Measurements from ENCODE around the gene ANKRD66.
"Not testable (repeated sequence)": the region's sequence is repeated elsewhere in the genome, so short reads cannot be mapped to it uniquely, and the experiment has no call there.

Gene ANKRD66

GRCh38 chr6:46757214-46757596 is 10.5 kb downstream of the ANKRD66 start:
- Histone ChIP-seq H3K9ac (ENCODE audit: low read length) (no peak overlapping the region), H3K4me1 (ENCODE audit: control insufficient read depth, insufficient read depth, low read length) (no peaks in the 10 kb centered on the region), H3K4me3 (ENCODE audit: low read length) (no peak overlapping the region), H3K9me3 (ENCODE audit: control insufficient read depth, low read length) (no peaks in the 10 kb centered on the region), H3K36me3 (ENCODE audit: control insufficient read depth, insufficient read depth, low read length) (no peaks in the 10 kb centered on the region), H3K27me3 (ENCODE audit: control insufficient read depth, insufficient read depth, low read length) (no peaks in the 10 kb centered on the region)

GRCh38 chr6:46758960-46759753 is 12.4 kb downstream of the ANKRD66 start:
- H3K27me3 ChIP-seq (ENCODE audit: control insufficient read depth, insufficient read depth, low read length) = no peaks in the 10 kb centered on the region
- H3K36me3 ChIP-seq (ENCODE audit: control insufficient read depth, insufficient read depth, low read length) = no peaks in the 10 kb centered on the region
- no peak overlapping the region for H3K4me3 ChIP-seq (ENCODE audit: low read length)
- H3K9ac ChIP-seq (ENCODE audit: low read length) = no peak overlapping the region
- H3K4me1 ChIP-seq (ENCODE audit: control insufficient read depth, insufficient read depth, low read length) = no peaks in the 10 kb centered on the region
- H3K9me3 ChIP-seq (ENCODE audit: control insufficient read depth, low read length) = no peaks in the 10 kb centered on the region

GRCh38 chr6:46760925-46761324 is 14.2 kb downstream of the ANKRD66 start:
- Histone ChIP-seq H3K4me1 (ENCODE audit: control insufficient read depth, insufficient read depth, low read length) (no peaks in the 10 kb centered on the region), H3K27me3 (ENCODE audit: control insufficient read depth, insufficient read depth, low read length) (no peaks in the 10 kb centered on the region), H3K36me3 (ENCODE audit: control insufficient read depth, insufficient read depth, low read length) (no peaks in the 10 kb centered on the region), H3K4me3 (ENCODE audit: low read length) (no peak overlapping the region), H3K9ac (ENCODE audit: low read length) (no peak overlapping the region), H3K9me3 (ENCODE audit: control insufficient read depth, low read length) (no peaks in the 10 kb centered on the region)

GRCh38 chr6:46763466-46763865 is 16.7 kb downstream of the ANKRD66 start:
- no peaks in the 10 kb centered on the region for H3K4me1 ChIP-seq (ENCODE audit: control insufficient read depth, insufficient read depth, low read length)
- no peak overlapping the region for H3K4me3 ChIP-seq (ENCODE audit: low read length)
- H3K9ac ChIP-seq (ENCODE audit: low read length) = no peak overlapping the region
- H3K9me3 ChIP-seq (ENCODE audit: control insufficient read depth, low read length) = no peaks in the 10 kb centered on the region
- H3K27me3 ChIP-seq (ENCODE audit: control insufficient read depth, insufficient read depth, low read length) = no peaks in the 10 kb centered on the region
- H3K36me3 ChIP-seq (ENCODE audit: control insufficient read depth, insufficient read depth, low read length) = no peaks in the 10 kb centered on the region

GRCh38 chr6:46764280-46764679 is 17.5 kb downstream of the ANKRD66 start:
- not testable (repeated sequence) for H3K4me3 ChIP-seq (ENCODE audit: low read length); H3K9ac ChIP-seq (ENCODE audit: low read length); H3K27me3 ChIP-seq (ENCODE audit: control insufficient read depth, insufficient read depth, low read length); H3K4me1 ChIP-seq (ENCODE audit: control insufficient read depth, insufficient read depth, low read length); H3K36me3 ChIP-seq (ENCODE audit: control insufficient read depth, insufficient read depth, low read length); H3K9me3 ChIP-seq (ENCODE audit: control insufficient read depth, low read length)

GRCh38 chr6:46764961-46765360 is 18.2 kb downstream of the ANKRD66 start:
- Histone ChIP-seq H3K9ac (ENCODE audit: low read length) (no peak overlapping the region), H3K4me1 (ENCODE audit: control insufficient read depth, insufficient read depth, low read length) (no peaks in the 10 kb centered on the region), H3K27me3 (ENCODE audit: control insufficient read depth, insufficient read depth, low read length) (no peaks in the 10 kb centered on the region), H3K36me3 (ENCODE audit: control insufficient read depth, insufficient read depth, low read length) (no peaks in the 10 kb centered on the region), H3K9me3 (ENCODE audit: control insufficient read depth, low read length) (no peaks in the 10 kb centered on the region), H3K4me3 (ENCODE audit: low read length) (no peak overlapping the region)

GRCh38 chr6:46772016-46772415 is 25.3 kb downstream of the ANKRD66 start:
- Histone ChIP-seq H3K9ac (ENCODE audit: low read length) (no peak overlapping the region), H3K27me3 (ENCODE audit: control insufficient read depth, insufficient read depth, low read length) (no peaks in the 10 kb centered on the region), H3K9me3 (ENCODE audit: control insufficient read depth, low read length) (no peaks in the 10 kb centered on the region), H3K36me3 (ENCODE audit: control insufficient read depth, insufficient read depth, low read length) (no peaks in the 10 kb centered on the region), H3K4me1 (ENCODE audit: control insufficient read depth, insufficient read depth, low read length) (no peaks in the 10 kb centered on the region), H3K4me3 (ENCODE audit: low read length) (no peak overlapping the region)

GRCh38 chr6:46772762-46773161 is 26.0 kb downstream of the ANKRD66 start:
- Histone ChIP-seq H3K4me3 (ENCODE audit: low read length) (no peak overlapping the region), H3K27me3 (ENCODE audit: control insufficient read depth, insufficient read depth, low read length) (no peaks in the 10 kb centered on the region), H3K9ac (ENCODE audit: low read length) (no peak overlapping the region), H3K36me3 (ENCODE audit: control insufficient read depth, insufficient read depth, low read length) (no peaks in the 10 kb centered on the region), H3K9me3 (ENCODE audit: control insufficient read depth, low read length) (no peaks in the 10 kb centered on the region), H3K4me1 (ENCODE audit: control insufficient read depth, insufficient read depth, low read length) (no peaks in the 10 kb centered on the region)

GRCh38 chr6:46773201-46773855 is 26.6 kb downstream of the ANKRD66 start:
- H3K36me3 ChIP-seq (ENCODE audit: control insufficient read depth, insufficient read depth, low read length) = no peaks in the 10 kb centered on the region
- no peaks in the 10 kb centered on the region for H3K4me1 ChIP-seq (ENCODE audit: control insufficient read depth, insufficient read depth, low read length)
- H3K27me3 ChIP-seq (ENCODE audit: control insufficient read depth, insufficient read depth, low read length) = no peaks in the 10 kb centered on the region
- H3K9me3 ChIP-seq (ENCODE audit: control insufficient read depth, low read length) = no peaks in the 10 kb centered on the region
- no peak overlapping the region for H3K4me3 ChIP-seq (ENCODE audit: low read length)
- no peak overlapping the region for H3K9ac ChIP-seq (ENCODE audit: low read length)

- H3K36me3 ChIP-seq (ENCODE audit: control insufficient read depth, insufficient read depth, low read length); H3K4me3 ChIP-seq (ENCODE audit: low read length); H3K27me3 ChIP-seq (ENCODE audit: control insufficient read depth, insufficient read depth, low read length); H3K9ac ChIP-seq (ENCODE audit: low read length); H3K9me3 ChIP-seq (ENCODE audit: control insufficient read depth, low read length); H3K4me1 ChIP-seq (ENCODE audit: control insufficient read depth, insufficient read depth, low read length): not testable (repeated sequence)
Measured at GRCh38 chr6:46774736-46775135, 28.0 kb downstream of the ANKRD66 start.

GRCh38 chr6:46776070-46776712 is 29.5 kb downstream of the ANKRD66 start:
- Histone ChIP-seq H3K4me3 (ENCODE audit: low read length) (no peak overlapping the region), H3K9ac (ENCODE audit: low read length) (no peak overlapping the region), H3K36me3 (ENCODE audit: control insufficient read depth, insufficient read depth, low read length) (no peaks in the 10 kb centered on the region)

More at GRCh38 chr6:46776070-46776712, 29.5 kb downstream of the ANKRD66 start:
- H3K9me3 ChIP-seq (ENCODE audit: control insufficient read depth, low read length) = no peaks in the 10 kb centered on the region
- no peaks in the 10 kb centered on the region for H3K27me3 ChIP-seq (ENCODE audit: control insufficient read depth, insufficient read depth, low read length)
- H3K4me1 ChIP-seq (ENCODE audit: control insufficient read depth, insufficient read depth, low read length) = no peaks in the 10 kb centered on the region

Data from mucosa of stomach (tissue), 1 donor.